Measurements from ENCODE around the gene ARHGEF28. TPM values are rescaled to one million over a fixed set of nuclear protein-coding genes. Genes with fewer than 3 reads are reported as not detected.

Gene ARHGEF28
- total RNA-seq, 2 experiments from 2014 or later, result 0.05 to 0.12 TPM

- no peaks in the 10 kb centered on the region for H3K9me3 Mint-ChIP-seq
- H3K4me1 Mint-ChIP-seq (ENCODE audit: low read depth), result no peaks in the 10 kb centered on the region
- intact Hi-C loops (cut with micrococcal nuclease), result no loop called here
- no peak overlapping the region for H3K4me3 Mint-ChIP-seq
- no peak overlapping the region for H3K27ac Mint-ChIP-seq
- ChIA-PET POLR2A (no interaction called here), CTCF (no interaction called here)
- H3K27me3 Mint-ChIP-seq, result peaks cover 20% of the 10 kb centered on the region
- H3K36me3 Mint-ChIP-seq, result no peaks in the 10 kb centered on the region
- no peak for DNase-seq
Measured at GRCh38 chr5:73757416-73757815, 131.4 kb downstream of the ARHGEF28 start.

GRCh38 chr5:73759771-73760170 lies 133.8 kb downstream of the ARHGEF28 start:
- no peaks in the 10 kb centered on the region for H3K36me3 Mint-ChIP-seq
- peaks cover 8% of the 10 kb centered on the region for H3K27me3 Mint-ChIP-seq
- H3K27ac Mint-ChIP-seq, result no peak overlapping the region
- intact Hi-C loops (cut with micrococcal nuclease), result no loop called here
- no peaks in the 10 kb centered on the region for H3K4me1 Mint-ChIP-seq (ENCODE audit: low read depth)
- no peak for DNase-seq
- POLR2A ChIA-PET, result no interaction called here
- CTCF ChIA-PET, result no interaction called here
- H3K9me3 Mint-ChIP-seq, result no peaks in the 10 kb centered on the region
- no peak overlapping the region for H3K4me3 Mint-ChIP-seq

- ChIA-PET CTCF (interaction anchor here (1.1 kb wide), 1 partner anchor 29 kb away, joined by 4 read pairs; no protein-coding TSS in a partner anchor), POLR2A (no interaction called here)
- Mint-ChIP-seq H3K4me1 (ENCODE audit: low read depth) (no peaks in the 10 kb centered on the region), H3K36me3 (no peaks in the 10 kb centered on the region), H3K4me3 (no peak overlapping the region), H3K27ac (no peak overlapping the region), H3K9me3 (peaks cover 11% of the 10 kb centered on the region), H3K27me3 (peaks cover 1% of the 10 kb centered on the region)
- intact Hi-C loops (cut with micrococcal nuclease), result no loop called here
- no peak for DNase-seq
Measured at GRCh38 chr5:73763300-73764032, 137.5 kb downstream of the ARHGEF28 start.

- Mint-ChIP-seq H3K4me1 (ENCODE audit: low read depth) (no peaks in the 10 kb centered on the region), H3K27ac (no peak overlapping the region), H3K36me3 (no peaks in the 10 kb centered on the region), H3K27me3 (peaks cover 1% of the 10 kb centered on the region), H3K9me3 (peaks cover 11% of the 10 kb centered on the region), H3K4me3 (no peak overlapping the region)
- ChIA-PET CTCF (interaction anchor here (1.1 kb wide), 1 partner anchor 27 kb away, joined by 4 read pairs; no protein-coding TSS in a partner anchor), POLR2A (no interaction called here)
- intact Hi-C loops (cut with micrococcal nuclease), result no loop called here
- DNase-seq, result no peak
Measured at GRCh38 chr5:73764586-73764985, 138.6 kb downstream of the ARHGEF28 start.

- H3K36me3 Mint-ChIP-seq, result no peaks in the 10 kb centered on the region
- intact Hi-C loops (cut with micrococcal nuclease), result no loop called here
- peaks cover 11% of the 10 kb centered on the region for H3K9me3 Mint-ChIP-seq
- H3K4me3 Mint-ChIP-seq, result no peak overlapping the region
- H3K27ac Mint-ChIP-seq, result no peak overlapping the region
- ChIA-PET CTCF (no interaction called here), POLR2A (no interaction called here)
- peaks cover 1% of the 10 kb centered on the region for H3K27me3 Mint-ChIP-seq
- H3K4me1 Mint-ChIP-seq (ENCODE audit: low read depth), result no peaks in the 10 kb centered on the region
- no peak for DNase-seq
Measured at GRCh38 chr5:73764996-73765395, 139.0 kb downstream of the ARHGEF28 start.

GRCh38 chr5:73766902-73767301 lies 140.9 kb downstream of the ARHGEF28 start:
- CTCF ChIA-PET, result no interaction called here
- H3K9me3 Mint-ChIP-seq, result peaks cover 11% of the 10 kb centered on the region

GRCh38 chr5:73770172-73771025 lies 144.4 kb downstream of the ARHGEF28 start:
- Mint-ChIP-seq H3K36me3 (no peaks in the 10 kb centered on the region), H3K27me3 (peaks cover 2% of the 10 kb centered on the region), H3K4me3 (no peak overlapping the region), H3K9me3 (peaks cover 11% of the 10 kb centered on the region), H3K27ac (no peak overlapping the region), H3K4me1 (ENCODE audit: low read depth) (no peaks in the 10 kb centered on the region)
- intact Hi-C loops (cut with micrococcal nuclease), result no loop called here
- ChIA-PET CTCF (no interaction called here), POLR2A (no interaction called here)
- DNase-seq, result no peak

More at GRCh38 chr5:73766902-73767301, 140.9 kb downstream of the ARHGEF28 start:
- no peak overlapping the region for H3K27ac Mint-ChIP-seq
- H3K27me3 Mint-ChIP-seq, result peaks cover 1% of the 10 kb centered on the region
- H3K36me3 Mint-ChIP-seq, result no peaks in the 10 kb centered on the region
- no peak for DNase-seq
- no peak overlapping the region for H3K4me3 Mint-ChIP-seq
- intact Hi-C loops (cut with micrococcal nuclease), result no loop called here
- H3K4me1 Mint-ChIP-seq (ENCODE audit: low read depth), result no peaks in the 10 kb centered on the region
- POLR2A ChIA-PET, result no interaction called here

- H3K9me3 Mint-ChIP-seq, result no peaks in the 10 kb centered on the region
- intact Hi-C loops (cut with micrococcal nuclease), result no loop called here
- ChIA-PET CTCF (no interaction called here), POLR2A (no interaction called here)
- no peaks in the 10 kb centered on the region for H3K4me1 Mint-ChIP-seq (ENCODE audit: low read depth)
- peaks cover 2% of the 10 kb centered on the region for H3K27me3 Mint-ChIP-seq
- H3K4me3 Mint-ChIP-seq, result no peak overlapping the region
- H3K36me3 Mint-ChIP-seq, result no peaks in the 10 kb centered on the region
- no peak for DNase-seq
- no peak overlapping the region for H3K27ac Mint-ChIP-seq
Measured at GRCh38 chr5:73774924-73775323, 148.9 kb downstream of the ARHGEF28 start.

GRCh38 chr5:73776405-73776804 lies 150.4 kb downstream of the ARHGEF28 start:
- Mint-ChIP-seq H3K4me1 (ENCODE audit: low read depth) (no peaks in the 10 kb centered on the region), H3K36me3 (no peaks in the 10 kb centered on the region), H3K27me3 (peaks cover 2% of the 10 kb centered on the region), H3K4me3 (no peak overlapping the region), H3K27ac (no peak overlapping the region), H3K9me3 (no peaks in the 10 kb centered on the region)
- POLR2A ChIA-PET, result no interaction called here
- intact Hi-C loops (cut with micrococcal nuclease), result no loop called here
- DNase-seq, result no peak
- CTCF ChIA-PET, result no interaction called here

GRCh38 chr5:73777192-73777591 lies 151.2 kb downstream of the ARHGEF28 start:
- Mint-ChIP-seq H3K27ac (no peak overlapping the region), H3K36me3 (no peaks in the 10 kb centered on the region), H3K27me3 (peaks cover 2% of the 10 kb centered on the region), H3K9me3 (no peaks in the 10 kb centered on the region), H3K4me1 (ENCODE audit: low read depth) (no peaks in the 10 kb centered on the region), H3K4me3 (no peak overlapping the region)
- ChIA-PET CTCF (no interaction called here), POLR2A (no interaction called here)
- intact Hi-C loops (cut with micrococcal nuclease), result no loop called here
- DNase-seq, result no peak

- Mint-ChIP-seq H3K4me3 (no peak overlapping the region), H3K4me1 (ENCODE audit: low read depth) (no peaks in the 10 kb centered on the region), H3K36me3 (no peaks in the 10 kb centered on the region), H3K9me3 (no peaks in the 10 kb centered on the region), H3K27ac (no peak overlapping the region), H3K27me3 (peaks cover 6% of the 10 kb centered on the region)
- POLR2A ChIA-PET, result no interaction called here
- intact Hi-C loops (cut with micrococcal nuclease), result no loop called here
- no peak for DNase-seq
- CTCF ChIA-PET, result no interaction called here
Measured at GRCh38 chr5:73780302-73781080, 154.5 kb downstream of the ARHGEF28 start.

GRCh38 chr5:73781107-73781768 lies 155.2 kb downstream of the ARHGEF28 start:
- intact Hi-C loops (cut with micrococcal nuclease), result no loop called here
- Mint-ChIP-seq H3K4me3 (no peak overlapping the region), H3K36me3 (no peaks in the 10 kb centered on the region), H3K27ac (no peak overlapping the region), H3K4me1 (ENCODE audit: low read depth) (no peaks in the 10 kb centered on the region), H3K9me3 (no peaks in the 10 kb centered on the region), H3K27me3 (peaks cover 6% of the 10 kb centered on the region)
- ChIA-PET POLR2A (no interaction called here), CTCF (no interaction called here)
- DNase-seq, result no peak

Data from activated CD4-positive, alpha-beta memory T cell treated with anti-CD3 and anti-CD28 coated beads for 36 hours (primary cell).